ACHN (cell line): ENCODE data around the gene MED22.
"Not testable (repeated sequence)": the region's sequence is repeated elsewhere in the genome, so short reads cannot be mapped to it uniquely, and the experiment has no call there.

Experiments
- DNase-seq: peaks from one replicate; pipeline ENCODE4 v3.0.0-alpha.2; 2015
- in situ Hi-C: cut with HindIII; loops from 2 replicates; pipeline ENCODE4 v1.10.0; 2017; ENCODE audit warnings: low sequenced_read_pairs, low pct_ligation_motif_present, low pct_unique_long_range_greater_than_20kb

MED22 gene

GRCh38 chr9:133347985-133348717 lies at the start of gene MED22, which contains the start of gene RPL7A:
Gene MED22, minus strand, starts transcription at chr9:133348131. Its CDS starts 1,469 bp downstream, at chr9:133346662.
Gene RPL7A, plus strand, starts transcription at chr9:133348218. Its CDS starts 26 bp downstream, at chr9:133348244.
- in situ Hi-C loops, result no loop called here
- peak; percentile 94 for DNase-seq

GRCh38 chr9:133397370-133397769 lies 49.4 kb upstream of the MED22 start:
- no peak for DNase-seq
- in situ Hi-C loops, result no loop called here

GRCh38 chr9:133396952-133397351 lies 49.0 kb upstream of the MED22 start:
- peak; percentile 13 for DNase-seq
- in situ Hi-C loops, result no loop called here

DNA sequence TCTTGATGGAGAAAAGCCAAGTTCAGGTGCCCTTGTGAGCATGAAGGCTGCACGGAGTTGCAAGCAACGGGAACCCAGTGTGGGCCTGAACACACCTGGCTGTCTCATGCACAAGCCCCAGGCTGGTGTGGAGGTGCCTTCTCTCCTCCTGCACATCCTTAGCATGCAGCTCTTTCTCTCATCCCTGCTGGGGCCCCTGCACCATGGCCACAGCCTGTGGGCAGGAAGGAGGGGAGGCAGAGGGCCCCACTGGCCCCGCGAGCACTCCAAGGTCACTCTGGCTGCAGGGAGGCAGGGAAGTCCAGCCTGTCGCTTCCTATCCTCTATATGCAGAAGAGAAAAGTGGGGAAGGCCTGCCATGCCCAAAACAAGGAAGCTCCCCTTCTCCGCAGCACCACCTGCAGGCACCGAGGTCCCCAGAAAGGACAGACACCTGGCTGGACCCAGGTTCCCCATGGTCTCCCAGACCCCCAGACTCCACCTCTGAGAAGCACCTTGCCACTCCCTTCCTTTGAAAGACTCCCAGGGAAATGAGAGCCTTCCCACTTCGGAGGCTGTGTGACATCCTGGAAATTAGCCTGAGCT lies 46.8 kb upstream of the MED22 start:
- in situ Hi-C loops, result no loop called here
- no peak for DNase-seq

DNA sequence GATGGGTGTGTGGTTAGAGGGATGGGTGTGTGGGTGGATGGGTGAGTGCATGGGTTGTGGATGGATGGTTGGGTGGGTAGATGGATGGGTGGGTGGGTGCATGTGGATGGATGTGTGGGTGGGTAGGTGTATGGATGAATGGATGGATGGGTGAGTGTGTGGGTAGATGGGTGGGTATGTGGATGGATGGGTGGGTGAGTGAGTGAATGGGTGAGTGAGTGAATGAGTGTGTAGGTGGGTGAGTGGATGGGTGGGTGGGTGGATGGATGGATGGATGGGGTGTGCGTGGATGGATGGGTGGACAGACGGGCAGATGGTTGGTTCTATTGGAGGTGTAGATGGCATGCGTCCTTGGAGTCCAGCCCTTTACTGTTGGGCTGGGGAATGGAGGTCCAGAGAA lies 45.5 kb upstream of the MED22 start:
- in situ Hi-C loops, result no loop called here
- DNase-seq, result no peak

DNA sequence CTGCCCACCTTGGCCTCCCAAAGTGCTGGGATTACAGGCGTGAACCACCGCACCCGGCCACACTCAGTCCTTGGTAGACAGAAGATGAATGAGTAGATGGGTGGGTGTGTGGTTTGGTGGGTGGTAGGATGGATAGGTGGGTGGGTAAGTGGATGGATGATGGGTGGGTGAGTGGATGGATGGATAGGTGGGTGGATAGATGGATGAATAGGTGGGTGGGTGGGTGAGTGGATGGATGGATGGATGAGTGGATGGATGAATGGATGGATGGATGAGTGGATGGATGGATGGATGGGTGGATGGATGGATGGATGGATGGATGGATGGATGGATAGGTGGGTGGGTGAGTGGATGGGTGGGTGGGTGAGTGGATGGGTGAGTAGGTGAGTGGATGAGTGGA lies 44.4 kb upstream of the MED22 start:
- in situ Hi-C loops, DNase-seq: not testable (repeated sequence)

DNA sequence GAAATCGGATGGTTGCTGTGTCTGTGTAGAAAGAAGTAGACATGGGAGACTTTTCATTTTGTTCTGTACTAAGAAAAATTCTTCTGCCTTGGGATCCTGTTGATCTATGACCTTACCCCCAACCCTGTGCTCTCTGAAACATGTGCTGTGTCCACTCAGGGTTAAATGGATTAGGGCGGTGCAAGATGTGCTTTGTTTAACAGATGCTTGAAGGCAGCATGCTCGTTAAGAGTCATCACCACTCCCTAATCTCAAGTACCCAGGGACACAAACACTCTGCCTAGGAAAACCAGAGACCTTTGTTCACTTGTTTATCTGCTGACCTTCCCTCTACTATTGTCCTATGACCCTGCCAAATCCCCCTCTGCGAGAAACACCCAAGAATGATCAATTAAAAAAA lies 43.5 kb upstream of the MED22 start:
- in situ Hi-C loops, DNase-seq: not testable (repeated sequence)

GRCh38 chr9:133390713-133391112 lies 42.8 kb upstream of the MED22 start:
- in situ Hi-C loops, result no loop called here

GRCh38 chr9:133389562-133389961 lies 41.6 kb upstream of the MED22 start:
- in situ Hi-C loops, result no loop called here
- no peak for DNase-seq

More at GRCh38 chr9:133390713-133391112, 42.8 kb upstream of the MED22 start:
- DNase-seq, result no peak

GRCh38 chr9:133389025-133389557 lies 41.2 kb upstream of the MED22 start:
- no peak for DNase-seq
- in situ Hi-C loops, result no loop called here

DNA sequence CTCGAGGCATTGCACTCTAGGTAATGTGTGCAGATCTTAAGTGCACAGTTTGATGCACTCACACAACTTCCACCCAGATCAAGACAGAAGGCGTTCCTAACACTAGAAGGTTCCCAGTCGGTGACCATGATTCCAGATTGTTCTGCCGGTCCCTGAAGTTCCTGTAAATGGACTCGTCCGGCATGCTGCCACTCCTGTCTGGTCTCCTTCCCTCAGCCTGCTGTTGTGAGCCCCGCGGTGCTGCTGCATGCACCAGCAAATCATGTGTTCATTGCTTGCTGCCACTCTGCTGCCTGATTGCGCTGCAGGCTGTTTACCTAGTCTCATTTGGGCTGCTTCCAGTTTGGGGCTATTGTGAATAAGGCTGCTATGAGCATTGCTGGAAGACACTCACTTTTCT lies 39.7 kb upstream of the MED22 start:
- DNase-seq, result no peak
- in situ Hi-C loops, result no loop called here

- in situ Hi-C loops, result no loop called here
Measured at GRCh38 chr9:133386338-133386737, 38.4 kb upstream of the MED22 start.

DNA sequence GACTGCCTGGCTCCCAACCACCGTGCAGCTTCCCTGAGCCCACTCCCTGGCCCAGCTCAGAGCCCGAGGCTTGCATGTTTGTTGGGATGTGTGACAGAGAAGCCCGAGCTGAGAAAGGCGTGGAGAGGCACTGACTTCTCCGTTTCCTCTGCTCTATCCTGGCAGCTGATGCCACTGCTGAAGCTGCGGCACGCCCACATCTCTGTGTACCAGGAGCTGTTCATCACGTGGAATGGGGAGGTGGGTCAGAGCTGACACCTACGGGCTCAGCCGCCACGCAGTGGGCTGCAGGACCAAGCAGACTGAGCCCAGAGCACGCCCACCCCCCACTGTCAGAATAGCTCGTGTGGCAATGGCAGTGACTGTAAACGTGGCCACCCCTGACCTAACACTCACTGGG lies 37.5 kb upstream of the MED22 start:
- in situ Hi-C loops, result no loop called here
- no peak for DNase-seq

More at GRCh38 chr9:133386338-133386737, 38.4 kb upstream of the MED22 start:
- no peak for DNase-seq

GRCh38 chr9:133384736-133385321 lies 36.9 kb upstream of the MED22 start:
- DNase-seq, result no peak
- in situ Hi-C loops, result no loop called here

GRCh38 chr9:133383438-133383837 lies 35.5 kb upstream of the MED22 start:
- DNase-seq, result no peak
- in situ Hi-C loops, result no loop called here

DNA sequence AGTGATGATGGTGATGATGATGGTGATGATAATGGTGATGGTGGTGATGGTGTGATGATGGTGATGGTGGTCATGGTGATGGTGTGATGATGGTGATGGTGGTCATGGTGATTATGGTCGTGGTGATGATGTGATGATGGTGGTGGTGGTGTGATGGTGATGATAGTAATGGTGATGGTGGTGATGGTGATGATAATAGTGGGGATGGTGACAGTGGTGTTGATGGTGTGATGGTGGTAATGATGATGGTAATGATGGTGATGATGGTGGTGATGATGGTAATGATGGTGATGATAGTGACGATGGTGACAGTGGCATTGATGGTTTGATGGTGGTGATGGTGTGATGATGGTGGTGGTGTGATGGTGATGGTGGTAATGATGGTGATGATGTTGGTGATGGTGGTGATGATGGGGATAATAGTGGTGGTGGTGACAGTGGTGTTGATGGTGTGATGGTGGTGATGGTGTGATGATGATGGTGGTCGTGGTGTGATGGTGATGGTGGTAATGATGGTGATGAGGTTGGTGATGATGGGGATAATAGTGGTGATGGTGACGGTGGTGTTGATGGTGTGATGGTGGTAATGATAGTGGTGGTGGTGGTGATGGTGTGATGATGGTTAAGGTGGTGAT lies 34.7 kb upstream of the MED22 start:
- no peak for DNase-seq
- in situ Hi-C loops, result no loop called here

DNA sequence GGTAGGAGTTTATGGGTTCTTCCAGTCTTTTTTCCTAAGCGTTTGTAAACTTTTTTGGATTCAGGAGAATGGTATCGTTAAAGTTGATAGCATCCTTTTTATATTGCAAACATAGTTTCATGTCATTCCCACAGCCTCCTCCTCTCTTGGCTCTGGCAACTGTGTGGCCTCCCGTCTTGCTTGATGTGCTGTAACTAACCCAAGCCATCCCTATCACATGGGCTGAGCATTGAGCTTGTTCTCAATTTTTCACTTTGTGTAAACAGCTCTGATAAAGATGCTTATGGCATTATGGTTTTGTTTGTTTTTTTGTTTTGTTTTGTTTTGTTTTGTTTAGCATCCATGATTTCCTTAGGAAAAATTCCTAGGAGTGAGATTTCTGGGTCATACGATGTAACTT lies 32.8 kb upstream of the MED22 start:
- DNase-seq, result no peak
- in situ Hi-C loops, result no loop called here

DNA sequence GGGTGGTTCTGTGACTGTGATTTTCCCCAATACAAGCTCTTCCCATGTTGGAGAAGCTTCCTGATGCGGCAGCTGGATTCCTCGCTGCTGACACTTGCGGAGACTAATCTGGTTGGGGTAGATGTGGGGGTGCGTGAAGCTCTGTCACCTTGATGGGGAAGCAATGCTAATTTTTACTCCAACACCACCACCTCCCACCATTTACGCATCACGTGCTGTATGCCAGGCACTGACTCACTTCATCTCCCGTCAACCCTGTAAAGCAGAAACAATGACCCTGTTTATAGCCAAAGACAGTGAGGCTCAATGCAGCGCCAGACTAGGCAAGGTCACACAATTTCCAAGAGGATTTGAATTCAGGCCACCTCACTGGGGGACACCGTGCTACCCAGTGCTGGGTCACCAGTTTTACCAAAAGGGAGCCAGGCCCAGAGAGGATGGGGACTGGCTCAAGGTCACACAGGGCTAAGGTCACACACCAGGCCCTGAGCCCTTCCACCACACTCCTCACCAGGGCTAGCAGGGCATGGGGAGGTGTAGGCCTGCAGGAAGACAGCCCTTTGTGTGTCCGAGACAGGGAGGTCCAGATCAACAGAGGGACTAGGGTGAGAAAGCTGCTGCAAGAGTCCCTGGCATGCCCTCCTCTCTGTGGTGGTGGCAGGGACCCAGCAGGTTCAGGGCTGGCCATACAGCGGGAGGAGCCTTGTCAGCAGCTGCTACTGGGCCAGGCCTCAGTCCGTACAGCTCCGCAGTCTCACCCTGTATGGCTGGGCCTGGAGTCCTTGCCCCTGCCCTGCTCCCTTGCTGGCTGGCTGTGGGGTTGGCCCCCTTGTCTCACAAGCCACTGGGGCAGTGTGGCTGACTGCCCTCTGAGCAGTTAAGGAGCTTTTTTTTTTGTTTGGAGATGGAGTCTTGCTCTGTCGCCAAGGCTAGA lies 31.5 kb upstream of the MED22 start:
- in situ Hi-C loops, result no loop called here

More for the DNA sequence above, 31.5 kb upstream of the MED22 start:
- DNase-seq, result no peak
